Activated naive CD8-positive, alpha-beta T cell (primary cell): ENCODE data around the gene VAV2.

Experiments used
- H3K27ac Mint-ChIP-seq: one replicate; pipeline ENCODE4 v1.8.0; 2021; ENCODE audit warnings: mixed read lengths
- H3K27me3 Mint-ChIP-seq: one replicate; pipeline ENCODE4 v1.8.0; 2021; ENCODE audit warnings: mixed read lengths
- H3K36me3 Mint-ChIP-seq: one replicate; pipeline ENCODE4 v1.8.0; 2021; ENCODE audit warnings: mixed read lengths
- H3K4me1 Mint-ChIP-seq: one replicate; pipeline ENCODE4 v1.8.0; 2021; ENCODE audit warnings: low read depth, mixed read lengths
- H3K4me3 Mint-ChIP-seq: one replicate; pipeline ENCODE4 v1.8.0; 2021; ENCODE audit warnings: mild to moderate bottlenecking, mixed read lengths
- H3K9me3 Mint-ChIP-seq: one replicate; pipeline ENCODE4 v1.8.0; 2021; ENCODE audit warnings: low read depth, mixed read lengths

Gene VAV2

GRCh38 chr9:133973791-133974630 is 18.1 kb downstream of the VAV2 start:
- H3K36me3 Mint-ChIP-seq = no peaks in the 10 kb centered on the region
- no peak overlapping the region for H3K27ac Mint-ChIP-seq
- no peaks in the 10 kb centered on the region for H3K9me3 Mint-ChIP-seq
- H3K4me3 Mint-ChIP-seq = no peak overlapping the region
- no peaks in the 10 kb centered on the region for H3K27me3 Mint-ChIP-seq
- H3K4me1 Mint-ChIP-seq = no peaks in the 10 kb centered on the region

- H3K27ac Mint-ChIP-seq = no peak overlapping the region
- H3K9me3 Mint-ChIP-seq = no peaks in the 10 kb centered on the region
- H3K4me1 Mint-ChIP-seq = no peaks in the 10 kb centered on the region
- H3K36me3 Mint-ChIP-seq = no peaks in the 10 kb centered on the region
- H3K27me3 Mint-ChIP-seq = no peaks in the 10 kb centered on the region
- no peak overlapping the region for H3K4me3 Mint-ChIP-seq
Measured at GRCh38 chr9:133973111-133973790, 18.9 kb downstream of the VAV2 start.

- no peak overlapping the region for H3K27ac Mint-ChIP-seq
- H3K36me3 Mint-ChIP-seq = no peaks in the 10 kb centered on the region
- H3K4me3 Mint-ChIP-seq = no peak overlapping the region
- no peaks in the 10 kb centered on the region for H3K27me3 Mint-ChIP-seq
- no peaks in the 10 kb centered on the region for H3K4me1 Mint-ChIP-seq
- H3K9me3 Mint-ChIP-seq = no peaks in the 10 kb centered on the region
Measured at GRCh38 chr9:133971981-133972941, 19.9 kb downstream of the VAV2 start.

GRCh38 chr9:133971121-133971951 is 20.8 kb downstream of the VAV2 start:
- no peaks in the 10 kb centered on the region for H3K4me1 Mint-ChIP-seq
- no peak overlapping the region for H3K4me3 Mint-ChIP-seq
- no peak overlapping the region for H3K27ac Mint-ChIP-seq
- no peaks in the 10 kb centered on the region for H3K9me3 Mint-ChIP-seq
- no peaks in the 10 kb centered on the region for H3K27me3 Mint-ChIP-seq
- H3K36me3 Mint-ChIP-seq = no peaks in the 10 kb centered on the region

GRCh38 chr9:133970581-133971058 is 21.5 kb downstream of the VAV2 start:
- Mint-ChIP-seq H3K4me1 (no peaks in the 10 kb centered on the region), H3K9me3 (peaks cover 5% of the 10 kb centered on the region), H3K27ac (no peak overlapping the region), H3K27me3 (no peaks in the 10 kb centered on the region), H3K4me3 (no peak overlapping the region), H3K36me3 (no peaks in the 10 kb centered on the region)

GRCh38 chr9:133969681-133970580 is 22.2 kb downstream of the VAV2 start:
- Mint-ChIP-seq H3K27me3 (no peaks in the 10 kb centered on the region), H3K36me3 (no peaks in the 10 kb centered on the region), H3K9me3 (peaks cover 5% of the 10 kb centered on the region), H3K4me3 (no peak overlapping the region), H3K4me1 (no peaks in the 10 kb centered on the region), H3K27ac (no peak overlapping the region)

GRCh38 chr9:133968966-133969617 is 23.0 kb downstream of the VAV2 start:
- H3K27me3 Mint-ChIP-seq = no peaks in the 10 kb centered on the region
- peaks cover 9% of the 10 kb centered on the region for H3K9me3 Mint-ChIP-seq
- no peak overlapping the region for H3K27ac Mint-ChIP-seq
- no peaks in the 10 kb centered on the region for H3K4me1 Mint-ChIP-seq
- H3K36me3 Mint-ChIP-seq = no peaks in the 10 kb centered on the region
- no peak overlapping the region for H3K4me3 Mint-ChIP-seq

GRCh38 chr9:133968428-133968827 is 23.7 kb downstream of the VAV2 start:
- Mint-ChIP-seq H3K4me1 (no peaks in the 10 kb centered on the region), H3K36me3 (peaks cover 3% of the 10 kb centered on the region), H3K27ac (no peak overlapping the region), H3K27me3 (no peaks in the 10 kb centered on the region), H3K9me3 (peaks cover 9% of the 10 kb centered on the region), H3K4me3 (no peak overlapping the region)

- no peaks in the 10 kb centered on the region for H3K27me3 Mint-ChIP-seq
- H3K4me3 Mint-ChIP-seq = no peak overlapping the region
- H3K4me1 Mint-ChIP-seq = no peaks in the 10 kb centered on the region
- H3K27ac Mint-ChIP-seq = no peak overlapping the region
- H3K36me3 Mint-ChIP-seq = peaks cover 5% of the 10 kb centered on the region
- H3K9me3 Mint-ChIP-seq = peaks cover 9% of the 10 kb centered on the region
Measured at GRCh38 chr9:133967024-133967741, 24.9 kb downstream of the VAV2 start.

GRCh38 chr9:133964463-133964862 is 27.7 kb downstream of the VAV2 start:
- Mint-ChIP-seq H3K9me3 (peaks cover 9% of the 10 kb centered on the region), H3K27ac (no peak overlapping the region), H3K36me3 (peaks cover 5% of the 10 kb centered on the region), H3K27me3 (no peaks in the 10 kb centered on the region), H3K4me1 (no peaks in the 10 kb centered on the region), H3K4me3 (no peak overlapping the region)

GRCh38 chr9:133963166-133963565 is 29.0 kb downstream of the VAV2 start:
- H3K4me1 Mint-ChIP-seq = no peaks in the 10 kb centered on the region
- no peaks in the 10 kb centered on the region for H3K27me3 Mint-ChIP-seq
- H3K27ac Mint-ChIP-seq = no peak overlapping the region
- no peak overlapping the region for H3K4me3 Mint-ChIP-seq
- peaks cover 5% of the 10 kb centered on the region for H3K36me3 Mint-ChIP-seq
- peaks cover 9% of the 10 kb centered on the region for H3K9me3 Mint-ChIP-seq

- peaks cover 9% of the 10 kb centered on the region for H3K9me3 Mint-ChIP-seq
- H3K27ac Mint-ChIP-seq = no peak overlapping the region
- H3K4me1 Mint-ChIP-seq = no peaks in the 10 kb centered on the region
- H3K36me3 Mint-ChIP-seq = peaks cover 5% of the 10 kb centered on the region
- H3K4me3 Mint-ChIP-seq = no peak overlapping the region
- H3K27me3 Mint-ChIP-seq = no peaks in the 10 kb centered on the region
Measured at GRCh38 chr9:133962341-133962740, 29.8 kb downstream of the VAV2 start.
